DOHH2 (cell line): ENCODE measurements around the gene KCNQ1.

Experiments used
- H3F3A ChIP-seq: fragments of 200-600 bp; sonication (generic), shearing (Covaris generic); 2 replicates; pipeline ENCODE4 v1.6.0; 2016; ENCODE audit warnings: antibody characterized with exemption, mild to moderate bottlenecking; ENCODE audit not compliant: control insufficient read depth, insufficient read depth
- H3K27ac ChIP-seq: fragments of 200-600 bp; sonication (generic); 2 replicates; pipeline ENCODE4 v1.5.1; 2014; ENCODE audit warnings: low read depth, mild to moderate bottlenecking, low read length, moderate library complexity
- H3K27me3 ChIP-seq: fragments of 200-600 bp; sonication (generic); 2 replicates; pipeline ENCODE4 v1.6.1; 2014; ENCODE audit warnings: mild to moderate bottlenecking, low read length, mixed read lengths; ENCODE audit not compliant: control insufficient read depth
- H3K36me3 ChIP-seq: fragments of 200-600 bp; sonication (generic); 2 replicates; pipeline ENCODE4 v1.6.1; 2014; ENCODE audit warnings: mild to moderate bottlenecking, low read length, moderate library complexity, mixed read lengths; ENCODE audit not compliant: control insufficient read depth
- H3K4me1 ChIP-seq: fragments of 200-600 bp; sonication (generic); 2 replicates; pipeline ENCODE4 v1.6.1; 2014; ENCODE audit warnings: mild to moderate bottlenecking, low read length, mixed read lengths; ENCODE audit not compliant: control insufficient read depth
- H3K4me2 ChIP-seq: fragments of 200-600 bp; sonication (generic); 2 replicates; pipeline ENCODE4 v1.6.0; 2014; ENCODE audit warnings: mild to moderate bottlenecking, low read length, moderate library complexity
- H3K4me3 ChIP-seq: fragments of 200-600 bp; sonication (generic); 2 replicates; pipeline ENCODE4 v1.5.1; 2014; ENCODE audit warnings: mild to moderate bottlenecking, low read length, mixed read lengths
- H3K79me2 ChIP-seq: fragments of 200-600 bp; sonication (generic); 2 replicates; pipeline ENCODE4 v1.6.1; 2014; ENCODE audit warnings: mild to moderate bottlenecking, low read length, mixed read lengths; ENCODE audit not compliant: control insufficient read depth
- H3K9me2 ChIP-seq: fragments of 200-600 bp; sonication (generic); replicated peaks from 2 replicates; pipeline ENCODE4 v1.6.1; 2014; ENCODE audit warnings: mild to moderate bottlenecking, low read length, mixed read lengths; ENCODE audit not compliant: control insufficient read depth
- H3K9me3 ChIP-seq: fragments of 200-600 bp; sonication (generic); 2 replicates; pipeline ENCODE4 v1.6.1; 2014; ENCODE audit warnings: antibody characterized with exemption, low read length, mixed read lengths; ENCODE audit not compliant: control insufficient read depth, insufficient read depth
- H4K20me1 ChIP-seq: fragments of 200-600 bp; sonication (generic); 2 replicates; pipeline ENCODE4 v1.6.0; 2014; ENCODE audit warnings: low read depth, mild to moderate bottlenecking, antibody characterized with exemption, low read length, moderate library complexity; ENCODE audit not compliant: control insufficient read depth, insufficient read depth
- CTCF ChIP-seq: fragments of 200-600 bp; sonication (generic); IDR thresholded peaks from one replicate; pipeline ENCODE4 v1.5.1; 2014; ENCODE audit warnings: antibody characterized with exemption, mild to moderate bottlenecking, low read depth, low read length; ENCODE audit not compliant: poor library complexity, severe bottlenecking
- EZH2phosphoT487 ChIP-seq: fragments of 200-600 bp; sonication (generic); IDR thresholded peaks from 2 replicates; pipeline ENCODE4 v1.6.1; 2017; ENCODE audit warnings: borderline replicate concordance, mild to moderate bottlenecking, antibody characterized with exemption, low read length, moderate library complexity, mixed read lengths

The KCNQ1 gene

GRCh38 chr11:2791521-2792380 is 346.9 kb downstream of the KCNQ1 start:
- Histone ChIP-seq H3F3A (no peaks in the 10 kb centered on the region), H3K36me3 (no peaks in the 10 kb centered on the region), H3K27ac (no peak overlapping the region), H3K9me2 (no peaks in the 10 kb centered on the region), H3K4me2 (no peak overlapping the region), H3K9me3 (no peaks in the 10 kb centered on the region), H3K27me3 (no peaks in the 10 kb centered on the region), H4K20me1 (no peaks in the 10 kb centered on the region), H3K4me1 (no peaks in the 10 kb centered on the region), H3K4me3 (no peak overlapping the region), H3K79me2 (no peaks in the 10 kb centered on the region)
- no peak for TF ChIP-seq EZH2phosphoT487

- H4K20me1 ChIP-seq: no peaks in the 10 kb centered on the region
- H3K36me3 ChIP-seq: no peaks in the 10 kb centered on the region
- H3K27me3 ChIP-seq: no peaks in the 10 kb centered on the region
- no peaks in the 10 kb centered on the region for H3K9me2 ChIP-seq
- H3K4me3 ChIP-seq: no peak overlapping the region
- no peaks in the 10 kb centered on the region for H3F3A ChIP-seq
- H3K4me1 ChIP-seq: no peaks in the 10 kb centered on the region
- no peak overlapping the region for H3K4me2 ChIP-seq
- H3K27ac ChIP-seq: no peak overlapping the region
- no peaks in the 10 kb centered on the region for H3K79me2 ChIP-seq
- H3K9me3 ChIP-seq: no peaks in the 10 kb centered on the region
- TF ChIP-seq EZH2phosphoT487 (no peak), CTCF (no peak)
These were observed 347.8 kb downstream of the KCNQ1 start for GRCh38 chr11:2792381-2793250.

- H3K9me2 ChIP-seq: no peaks in the 10 kb centered on the region
- no peaks in the 10 kb centered on the region for H3K36me3 ChIP-seq
- no peak overlapping the region for H3K4me3 ChIP-seq
- no peaks in the 10 kb centered on the region for H3K79me2 ChIP-seq
- no peak overlapping the region for H3K27ac ChIP-seq
- H3K4me2 ChIP-seq: no peak overlapping the region
- no peaks in the 10 kb centered on the region for H3K4me1 ChIP-seq
- no peak for TF ChIP-seq CTCF
- TF ChIP-seq EZH2phosphoT487: no peak
- H4K20me1 ChIP-seq: no peaks in the 10 kb centered on the region
- no peaks in the 10 kb centered on the region for H3K27me3 ChIP-seq
- no peaks in the 10 kb centered on the region for H3F3A ChIP-seq
- H3K9me3 ChIP-seq: no peaks in the 10 kb centered on the region
These were observed 348.9 kb downstream of the KCNQ1 start for GRCh38 chr11:2793701-2794045.
